Pancreas (tissue), 10 donors: ENCODE measurements around the gene VEGFC. TPM values are rescaled to one million over a fixed set of nuclear protein-coding genes. Genes with fewer than 3 reads are reported as not detected.

ENCODE experiments used
- ATAC-seq, 4 donors: fragments of 200-7000 bp; cut with Tn5 transposase; one replicate each; pipeline versions ENCODE4 v1.8.0 to v1.9.1; 2020; ENCODE audit warnings: mild to moderate bottlenecking in 4 of 4, moderate library complexity in 4 of 4
- DNase-seq, 6 donors: peaks; one replicate each; pipeline ENCODE4 v3.0.0-alpha.2; 2020
- FAIRE-seq: peaks from 2 replicates; lab custom pipeline; 2012; peaks lifted over from hg19 to GRCh38; lab: Jason Lieb, UNC
- H3K27ac ChIP-seq, 4 donors: fragments of 200-600 bp; sonication (generic); 1 replicate in 3 of 4; 2 replicates in 1 of 4; pipeline versions ENCODE4 v1.5.0 to v1.8.0; 2020
- H3K27me3 ChIP-seq, 4 donors: fragments of 200-600 bp; one replicate each; pipeline ENCODE4 v1.8.0; 2021
- H3K36me3 ChIP-seq, 3 donors: fragments of 200-600 bp; sonication (generic) in 1 of 3; one replicate each; pipeline versions ENCODE4 v1.5.0 to v1.8.0; 2020 to 2021
- H3K4me1 ChIP-seq, 3 donors: fragments of 200-600 bp; one replicate each; pipeline ENCODE4 v1.8.0; 2021
- H3K4me3 ChIP-seq, 4 donors: fragments of 200-600 bp; sonication (generic) in 2 of 4; one replicate each; pipeline versions ENCODE4 v1.5.0 to v1.8.0; 2020 to 2021
- H3K9me3 ChIP-seq, 4 donors: fragments of 200-600 bp; one replicate each; pipeline ENCODE4 v1.8.0; 2021
- CTCF ChIP-seq, 4 donors: fragments of 200-600 bp; sonication (generic) in 3 of 4; IDR thresholded peaks; one replicate each; pipeline versions ENCODE4 v1.5.0 to v1.8.0; 2021; ENCODE audit warnings: antibody characterized with exemption in 4 of 4
- WGBS, 2 donors: extraction: QIAGEN DNeasy Blood & Tissue Kit; methylation state at CpG; one replicate each; pipeline ENCODE4 v1.1.7; 2013; 5-methylcytosine and 5-hydroxymethylcytosine counted together
- intact Hi-C, 3 donors: fragments of 100-400 bp; cut with DNase I; formaldehyde crosslinking; loops; one replicate each; pipeline versions ENCODE4 v1.11.1 to v1.14.2; 2022
- polyA plus RNA-seq, 2 donors: library from polyadenylated mRNA; stranded (reverse); fragments of 200-250 nt; gene quantifications; one replicate each; pipeline ENCODE4 v1.2.3, GENCODE V29; 2013
- total RNA-seq, 6 donors: library from RNA; stranded (reverse); fragmentation: NEBNext Ultra II Directional in 4 of 6; extraction: Animal tissue kit (Norgen Biotek cat#: 25700) in 4 of 6; gene quantifications; one replicate each; pipeline versions ENCODE4 v1.2.1 to v1.2.4, GENCODE V29; 2021 to 2023
- donor health status: healthy with polysubstance abuse.
- donor health status: DM: no; HTN: no; CAD: no; lungs with moderate emphysema.
- donor health status: DM: no; HTN: no; CAD: no.
- donor health status: control.
- donor health status: control.
- donor health status: Bipolar disorder and iron deficiency.
- donor health status: DM: yes; HTN: yes; CAD: no.
- donor health status: DM: no; HTN: no; CAD: no.
- donor health status: DM: no; HTN: no; CAD: no.
- donor health status: DM: yes; HTN: yes; CAD: no.

The VEGFC gene
- total and polyA plus RNA-seq, 8 donors, result 0.67 to 3.3 (median 1.1) TPM

- WGBS, 2 donors, result 57 to 67% methylated on average over 6 of the region's 6 CpGs
- ATAC-seq (no peak), FAIRE-seq (no peak), DNase-seq (no peak)
- H3K27me3 ChIP-seq, result no peaks in the 10 kb centered on the region
- no peaks in the 10 kb centered on the region for H3K36me3 ChIP-seq
- no peak overlapping the region for H3K27ac ChIP-seq
- H3K4me3 ChIP-seq, result no peak overlapping the region
- no peaks in the 10 kb centered on the region for H3K9me3 ChIP-seq
- no peaks in the 10 kb centered on the region for H3K4me1 ChIP-seq
- intact Hi-C loops, result no loop called here
- no peak for TF ChIP-seq CTCF (IDR thresholded peaks at IDR 0.05)
These were observed 38.2 kb upstream of the VEGFC start for GRCh38 chr4:176830971-176831370.

GRCh38 chr4:176825586-176825985 is 32.9 kb upstream of the VEGFC start:
- DNase-seq (no peak), FAIRE-seq (no peak), ATAC-seq (no peak)
- Histone ChIP-seq H3K27me3 (no peaks in the 10 kb centered on the region), H3K36me3 (no peaks in the 10 kb centered on the region), H3K27ac (no peak overlapping the region), H3K9me3 (no peaks in the 10 kb centered on the region), H3K4me1 (no peaks in the 10 kb centered on the region), H3K4me3 (no peak overlapping the region)
- intact Hi-C loops, result no loop called here
- no peak for TF ChIP-seq CTCF (IDR thresholded peaks at IDR 0.05)

DNA sequence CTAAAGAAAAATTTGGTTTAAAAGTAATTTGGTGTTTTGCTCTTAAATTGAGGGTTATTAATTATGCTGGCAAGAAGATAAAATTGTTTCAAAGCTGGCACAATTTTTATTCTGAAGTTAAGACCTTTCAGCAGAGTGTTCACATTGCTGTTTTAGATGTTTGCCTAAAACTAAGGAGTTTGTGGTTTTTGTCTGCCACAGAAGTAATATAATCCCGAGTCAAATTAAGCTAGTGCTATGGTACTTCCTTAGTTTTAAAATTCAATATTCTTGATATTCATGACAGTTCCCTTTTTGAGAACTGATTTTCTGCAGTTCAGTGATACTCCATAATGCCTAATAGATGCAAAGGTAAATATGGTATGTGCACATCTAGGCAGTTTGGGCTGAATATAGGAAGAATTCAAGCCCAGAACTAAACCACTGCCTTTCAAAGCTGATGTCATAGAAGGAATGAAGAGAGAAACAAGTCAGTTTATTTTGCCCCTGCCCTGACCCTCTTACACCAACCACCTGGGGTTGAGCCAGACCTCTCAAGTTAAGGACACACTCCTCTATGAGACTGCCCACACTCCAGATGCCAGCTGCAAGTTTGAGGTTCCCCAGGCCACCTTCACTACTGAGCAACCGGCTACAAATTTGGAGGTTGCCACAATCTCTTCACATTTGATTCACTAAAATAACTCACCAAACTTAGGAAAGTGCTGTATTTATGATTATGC is 32.1 kb upstream of the VEGFC start:
- Histone ChIP-seq H3K27me3 (no peaks in the 10 kb centered on the region), H3K9me3 (no peaks in the 10 kb centered on the region), H3K36me3 (no peaks in the 10 kb centered on the region), H3K4me3 (no peak overlapping the region), H3K27ac (no peak overlapping the region), H3K4me1 (no peaks in the 10 kb centered on the region)
- FAIRE-seq, result no peak
- no peak for TF ChIP-seq CTCF (IDR thresholded peaks at IDR 0.05)
- intact Hi-C loops, result no loop called here
- no peak for DNase-seq
- WGBS, 2 donors, result 63 to 76% methylated on average over 2 of the region's 2 CpGs
- ATAC-seq, result no peak

DNA sequence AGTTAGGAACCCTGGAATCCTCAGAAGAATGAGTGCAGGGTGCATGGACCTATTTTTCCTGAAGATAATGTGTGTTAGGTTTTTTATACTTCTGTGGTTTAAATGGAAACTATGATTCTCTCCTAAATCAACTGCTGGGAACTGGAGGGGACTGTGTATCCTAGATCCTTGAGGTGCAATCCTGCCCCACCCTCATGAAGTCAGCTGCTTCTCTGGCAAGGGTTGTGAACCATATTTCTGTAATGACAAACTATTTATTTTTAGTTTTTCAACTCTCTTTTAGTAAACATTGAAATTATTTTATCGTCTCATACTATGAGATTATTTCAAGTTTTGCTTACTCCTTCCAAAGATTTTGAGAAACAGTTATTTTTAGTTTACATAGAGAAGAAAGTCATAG is 25.8 kb upstream of the VEGFC start:
- FAIRE-seq (no peak), DNase-seq (no peak), ATAC-seq (no peak)
- intact Hi-C loops, result no loop called here
- no peak overlapping the region for H3K4me3 ChIP-seq
- H3K4me1 ChIP-seq, result no peaks in the 10 kb centered on the region
- whole genome bisulfite sequencing, 2 donors, result 47 to 61% methylated on average over 1 of the region's 1 CpG
- H3K9me3 ChIP-seq, result no peaks in the 10 kb centered on the region
- no peaks in the 10 kb centered on the region for H3K36me3 ChIP-seq
- H3K27ac ChIP-seq, result no peak overlapping the region
- H3K27me3 ChIP-seq, result no peaks in the 10 kb centered on the region
- no peak for TF ChIP-seq CTCF (IDR thresholded peaks at IDR 0.05)

- no peaks in the 10 kb centered on the region for H3K9me3 ChIP-seq
- FAIRE-seq (no peak), DNase-seq (no peak), ATAC-seq (no peak)
- no peaks in the 10 kb centered on the region for H3K4me1 ChIP-seq
- H3K36me3 ChIP-seq, result no peaks in the 10 kb centered on the region
- intact Hi-C loops, result no loop called here
- no peaks in the 10 kb centered on the region for H3K27me3 ChIP-seq
- WGBS, 2 donors, result 53 to 70% methylated on average over 2 of the region's 2 CpGs
- H3K27ac ChIP-seq, result no peak overlapping the region
- TF ChIP-seq CTCF (IDR thresholded peaks at IDR 0.05), result no peak
- no peak overlapping the region for H3K4me3 ChIP-seq
These were observed 24.5 kb upstream of the VEGFC start for GRCh38 chr4:176817204-176817603.
